Sigmoid colon (tissue), 4 donors: ENCODE data around the gene MOB1B.

Experiments
- CTCF ChIP-seq, 4 experiments: fragments of 450-650 bp in 3 of 4; fragments of 200-600 bp in 1 of 4; IDR thresholded peaks; one replicate each; pipeline ENCODE4 v1.5.1; 2016 to 2019; ENCODE audit warnings: antibody characterized with exemption in 4 of 4, mild to moderate bottlenecking in 3 of 4, moderate library complexity in 2 of 4
- EP300 ChIP-seq, 4 donors: sonication (generic); formaldehyde crosslinking; IDR thresholded peaks; one replicate each; pipeline ENCODE4 v1.6.1; 2017; ENCODE audit warnings: antibody characterized with exemption in 4 of 4
- POLR2A ChIP-seq, 2 donors: fragments of 450-650 bp; IDR thresholded peaks; one replicate each; pipeline ENCODE4 v1.6.1; 2016; ENCODE audit warnings: antibody characterized with exemption in 2 of 2, mild to moderate bottlenecking in 2 of 2, moderate library complexity in 2 of 2
- POLR2AphosphoS5 ChIP-seq, 4 donors: sonication (generic); formaldehyde crosslinking; IDR thresholded peaks; one replicate each; pipeline ENCODE4 v1.6.1; 2017; ENCODE audit warnings: antibody characterized with exemption in 4 of 4

- TF ChIP-seq POLR2A (IDR thresholded peaks at IDR 0.05) (no peak), CTCF (IDR thresholded peaks at IDR 0.05) (no peak), POLR2AphosphoS5 (IDR thresholded peaks at IDR 0.05) (no peak), EP300 (IDR thresholded peaks at IDR 0.05) (no peak)
Measured at GRCh38 chr4:70914631-70915030, 12.5 kb downstream of the MOB1B start.
